HepG2 (cell line): ENCODE data around the gene RTCA. TPM values are rescaled to one million over a fixed set of nuclear protein-coding genes. Genes with fewer than 3 reads are reported as not detected.

Experiments
- ARID4A ChIP-seq: sonication (generic); formaldehyde crosslinking; IDR thresholded peaks from 2 replicates; pipeline ENCODE4 v1.5.0; 2020; ENCODE audit warnings: mild to moderate bottlenecking, missing genetic modification reagents, borderline replicate concordance
- EED ChIP-seq: sonication (generic); formaldehyde crosslinking; IDR thresholded peaks from 2 replicates; pipeline ENCODE4 v1.5.0; 2020; ENCODE audit warnings: mild to moderate bottlenecking, missing genetic modification reagents
- FOXM1 ChIP-seq: sonication (generic); formaldehyde crosslinking; IDR thresholded peaks from 2 replicates; pipeline ENCODE4 v1.5.0; 2020; ENCODE audit warnings: missing genetic modification reagents
- GRHL1 ChIP-seq: sonication (generic); formaldehyde crosslinking; conservative IDR thresholded peaks from 2 replicates; pipeline ENCODE4 v1.8.0; 2022; ENCODE audit warnings: missing genetic modification reagents
- HDAC2 ChIP-seq: sonication (generic); formaldehyde crosslinking; IDR thresholded peaks from 2 replicates; pipeline ENCODE4 v1.4.0; 2020; ENCODE audit warnings: missing genetic modification reagents
- HMGA1 ChIP-seq: sonication (generic); formaldehyde crosslinking; conservative IDR thresholded peaks from 2 replicates; pipeline ENCODE4 v1.4.0; 2020; ENCODE audit warnings: missing genetic modification reagents
- HNRNPL ChIP-seq: fragments of 200-400 bp; formaldehyde crosslinking; IDR thresholded peaks from 2 replicates; pipeline ENCODE4 v1.6.1; 2017; ENCODE audit warnings: mild to moderate bottlenecking, low read depth, low read length
- NFRKB ChIP-seq: fragments of 450-650 bp; IDR thresholded peaks from 2 replicates; pipeline ENCODE4 v1.6.1; 2017
- ONECUT2 ChIP-seq: sonication (generic); formaldehyde crosslinking; IDR thresholded peaks from 2 replicates; pipeline ENCODE4 v1.4.0; 2020; ENCODE audit warnings: missing genetic modification reagents
- PLSCR1 ChIP-seq: sonication (generic); formaldehyde crosslinking; IDR thresholded peaks from 2 replicates; pipeline ENCODE4 v1.5.0; 2020; ENCODE audit warnings: missing genetic modification reagents, mild to moderate bottlenecking, borderline replicate concordance
- SKIL ChIP-seq: sonication (generic); formaldehyde crosslinking; IDR thresholded peaks from 2 replicates; pipeline ENCODE4 v1.8.0; 2022; ENCODE audit warnings: missing genetic modification reagents, mild to moderate bottlenecking, moderate library complexity, borderline replicate concordance
- SMAD1 ChIP-seq: sonication (generic); formaldehyde crosslinking; IDR thresholded peaks from 2 replicates; pipeline ENCODE4 v1.4.0; 2020; ENCODE audit warnings: missing genetic modification reagents, low read depth, mild to moderate bottlenecking, borderline replicate concordance
- SRF ChIP-seq: IDR thresholded peaks from 2 replicates; pipeline ENCODE4 v1.6.1; 2011; ENCODE audit warnings: mild to moderate bottlenecking, low read depth, low read length, moderate library complexity
- ZC3H4 ChIP-seq: sonication (generic); formaldehyde crosslinking; IDR thresholded peaks from 2 replicates; pipeline ENCODE4 v1.4.0; 2020; ENCODE audit warnings: missing genetic modification reagents, borderline replicate concordance
- ZFX ChIP-seq: sonication (generic); formaldehyde crosslinking; IDR thresholded peaks from 2 replicates; pipeline ENCODE4 v1.4.0; 2020; ENCODE audit warnings: mild to moderate bottlenecking, low read depth, missing genetic modification reagents, moderate library complexity
- ZNF326 ChIP-seq: sonication (generic); formaldehyde crosslinking; IDR thresholded peaks from 2 replicates; pipeline ENCODE4 v1.4.0; 2020; ENCODE audit warnings: missing genetic modification reagents, borderline replicate concordance
- polyA plus RNA-seq, 8 experiments: library from polyadenylated mRNA; depleted of rRNA in 3 of 8; stranded (reverse) in 7 of 8; unstranded in 1 of 8; fragments of >200 nt; fragmentation: Illumina TruSeq in 4 of 8; extraction: Trizol in 4 of 8; gene quantifications; 2 replicates each; pipeline versions ENCODE4 v1.2.1 to v1.2.3, GENCODE V29; 2011 to 2016; ENCODE audit warnings: low read depth in 4 of 8, missing spikeins in 1 of 8, mixed read lengths in 1 of 8; ENCODE audit not compliant: insufficient read depth in 1 of 8
- total RNA-seq, 5 experiments: library from RNA; depleted of rRNA; stranded (reverse); fragments of >200 nt; fragmentation: Illumina TruSeq; extraction: Trizol; gene quantifications; 2 replicates each; pipeline ENCODE4 v1.2.3, GENCODE V29; 2016; ENCODE audit warnings: low read depth in 1 of 5

Gene RTCA
- total and polyA plus RNA-seq, 2 of the 13 experiments (the other 11 are each of a cell fraction or from before 2014, with no cell fraction given) = 22.7 to 31.0 TPM

GRCh38 chr1:100249537-100250257 lies 16.3 kb upstream of the RTCA start, which contains the start of gene DBT (continued):
- no peak for TF ChIP-seq FOXM1 (CRISPR knock-in tag)
- peak; percentile 41; the same call in 1 of the 2 replicates for TF ChIP-seq HDAC2 (CRISPR knock-in tag)
- TF ChIP-seq ZNF326 (CRISPR knock-in tag) = no peak
- TF ChIP-seq SRF = no peak
- TF ChIP-seq EED = no peak
- no peak for TF ChIP-seq SKIL (CRISPR knock-in tag)
- TF ChIP-seq SMAD1 = no peak
- no peak for TF ChIP-seq NFRKB
- TF ChIP-seq ZC3H4 (CRISPR knock-in tag) = no peak
- no peak for TF ChIP-seq GRHL1 (CRISPR knock-in tag)
- peak; percentile 76 for TF ChIP-seq ZFX
- TF ChIP-seq ONECUT2 (CRISPR knock-in tag) = no peak
- TF ChIP-seq HMGA1 = no peak
- TF ChIP-seq PLSCR1 (CRISPR knock-in tag) = no peak
- peak; percentile 88; the same call in 1 of the 2 replicates for TF ChIP-seq ARID4A (CRISPR knock-in tag)
- TF ChIP-seq HNRNPL = no peak
